DOHH2 (cell line): Measurements from ENCODE around the gene C5orf58.
"Not testable (repeated sequence)": the region's sequence is repeated elsewhere in the genome, so short reads cannot be mapped to it uniquely, and the experiment has no call there.

Source experiments
- H3F3A ChIP-seq: fragments of 200-600 bp; sonication (generic), shearing (Covaris generic); 2 replicates; pipeline ENCODE4 v1.6.0; 2016; ENCODE audit warnings: antibody characterized with exemption, mild to moderate bottlenecking; ENCODE audit not compliant: control insufficient read depth, insufficient read depth
- H3K27ac ChIP-seq: fragments of 200-600 bp; sonication (generic); 2 replicates; pipeline ENCODE4 v1.5.1; 2014; ENCODE audit warnings: low read depth, mild to moderate bottlenecking, low read length, moderate library complexity
- H3K27me3 ChIP-seq: fragments of 200-600 bp; sonication (generic); 2 replicates; pipeline ENCODE4 v1.6.1; 2014; ENCODE audit warnings: mild to moderate bottlenecking, low read length, mixed read lengths; ENCODE audit not compliant: control insufficient read depth
- H3K36me3 ChIP-seq: fragments of 200-600 bp; sonication (generic); 2 replicates; pipeline ENCODE4 v1.6.1; 2014; ENCODE audit warnings: mild to moderate bottlenecking, low read length, moderate library complexity, mixed read lengths; ENCODE audit not compliant: control insufficient read depth
- H3K4me1 ChIP-seq: fragments of 200-600 bp; sonication (generic); 2 replicates; pipeline ENCODE4 v1.6.1; 2014; ENCODE audit warnings: mild to moderate bottlenecking, low read length, mixed read lengths; ENCODE audit not compliant: control insufficient read depth
- H3K4me2 ChIP-seq: fragments of 200-600 bp; sonication (generic); 2 replicates; pipeline ENCODE4 v1.6.0; 2014; ENCODE audit warnings: mild to moderate bottlenecking, low read length, moderate library complexity
- H3K4me3 ChIP-seq: fragments of 200-600 bp; sonication (generic); 2 replicates; pipeline ENCODE4 v1.5.1; 2014; ENCODE audit warnings: mild to moderate bottlenecking, low read length, mixed read lengths
- H3K79me2 ChIP-seq: fragments of 200-600 bp; sonication (generic); 2 replicates; pipeline ENCODE4 v1.6.1; 2014; ENCODE audit warnings: mild to moderate bottlenecking, low read length, mixed read lengths; ENCODE audit not compliant: control insufficient read depth
- H3K9me2 ChIP-seq: fragments of 200-600 bp; sonication (generic); replicated peaks from 2 replicates; pipeline ENCODE4 v1.6.1; 2014; ENCODE audit warnings: mild to moderate bottlenecking, low read length, mixed read lengths; ENCODE audit not compliant: control insufficient read depth
- H3K9me3 ChIP-seq: fragments of 200-600 bp; sonication (generic); 2 replicates; pipeline ENCODE4 v1.6.1; 2014; ENCODE audit warnings: antibody characterized with exemption, low read length, mixed read lengths; ENCODE audit not compliant: control insufficient read depth, insufficient read depth
- H4K20me1 ChIP-seq: fragments of 200-600 bp; sonication (generic); 2 replicates; pipeline ENCODE4 v1.6.0; 2014; ENCODE audit warnings: low read depth, mild to moderate bottlenecking, antibody characterized with exemption, low read length, moderate library complexity; ENCODE audit not compliant: control insufficient read depth, insufficient read depth
- CTCF ChIP-seq: fragments of 200-600 bp; sonication (generic); IDR thresholded peaks from one replicate; pipeline ENCODE4 v1.5.1; 2014; ENCODE audit warnings: antibody characterized with exemption, mild to moderate bottlenecking, low read depth, low read length; ENCODE audit not compliant: poor library complexity, severe bottlenecking
- EZH2phosphoT487 ChIP-seq: fragments of 200-600 bp; sonication (generic); IDR thresholded peaks from 2 replicates; pipeline ENCODE4 v1.6.1; 2017; ENCODE audit warnings: borderline replicate concordance, mild to moderate bottlenecking, antibody characterized with exemption, low read length, moderate library complexity, mixed read lengths

C5orf58 gene

GRCh38 chr5:170235876-170236864, 3.4 kb downstream of the C5orf58 start:
- TF ChIP-seq CTCF (no peak), EZH2phosphoT487 (no peak)
- no peaks in the 10 kb centered on the region for H3K9me3 ChIP-seq
- H3F3A ChIP-seq = no peaks in the 10 kb centered on the region
- no peaks in the 10 kb centered on the region for H4K20me1 ChIP-seq
- no peaks in the 10 kb centered on the region for H3K4me1 ChIP-seq
- H3K27me3 ChIP-seq = peaks cover 13% of the 10 kb centered on the region
- no peaks in the 10 kb centered on the region for H3K79me2 ChIP-seq
- no peaks in the 10 kb centered on the region for H3K9me2 ChIP-seq
- no peak overlapping the region for H3K4me3 ChIP-seq
- H3K4me2 ChIP-seq = no peak overlapping the region
- H3K27ac ChIP-seq = no peak overlapping the region
- H3K36me3 ChIP-seq = no peaks in the 10 kb centered on the region

GRCh38 chr5:170238456-170239196, 5.8 kb downstream of the C5orf58 start:
- TF ChIP-seq CTCF (no peak), EZH2phosphoT487 (no peak)
- Histone ChIP-seq H3K4me3 (no peak overlapping the region), H3K9me3 (no peaks in the 10 kb centered on the region)

GRCh38 chr5:170245436-170245835, 12.7 kb downstream of the C5orf58 start:
- not testable (repeated sequence) for H3K9me3 ChIP-seq, H3K4me1 ChIP-seq, H3K36me3 ChIP-seq, H3F3A ChIP-seq, H3K79me2 ChIP-seq, H4K20me1 ChIP-seq, H3K27ac ChIP-seq, H3K4me2 ChIP-seq, H3K9me2 ChIP-seq, H3K4me3 ChIP-seq
- H3K27me3 ChIP-seq = peaks cover 24% of the 10 kb centered on the region

More at GRCh38 chr5:170238456-170239196, 5.8 kb downstream of the C5orf58 start:
- peaks cover 13% of the 10 kb centered on the region for H3K27me3 ChIP-seq
- H3K9me2 ChIP-seq = no peaks in the 10 kb centered on the region
- no peaks in the 10 kb centered on the region for H3K36me3 ChIP-seq
- no peak overlapping the region for H3K27ac ChIP-seq
- no peaks in the 10 kb centered on the region for H3K4me1 ChIP-seq
- H3K79me2 ChIP-seq = no peaks in the 10 kb centered on the region
- no peaks in the 10 kb centered on the region for H4K20me1 ChIP-seq
- H3K4me2 ChIP-seq = no peak overlapping the region
- no peaks in the 10 kb centered on the region for H3F3A ChIP-seq
